SH-SY5Y (cell line): Measurements from ENCODE around the gene CFAP69.

ENCODE experiments used
- GATA2 ChIP-seq: IDR thresholded peaks from 2 replicates; pipeline ENCODE4 v1.6.1; 2011; ENCODE audit warnings: mild to moderate bottlenecking, low read depth, low read length
- GATA3 ChIP-seq: IDR thresholded peaks from 2 replicates; pipeline ENCODE4 v1.6.1; 2011; ENCODE audit warnings: low read depth, mild to moderate bottlenecking, low read length, moderate library complexity

CFAP69 gene

GRCh38 chr7:90326500-90326899 is 81.5 kb downstream of the CFAP69 start:
- TF ChIP-seq GATA3 = no peak
- no peak for TF ChIP-seq GATA2

DNA sequence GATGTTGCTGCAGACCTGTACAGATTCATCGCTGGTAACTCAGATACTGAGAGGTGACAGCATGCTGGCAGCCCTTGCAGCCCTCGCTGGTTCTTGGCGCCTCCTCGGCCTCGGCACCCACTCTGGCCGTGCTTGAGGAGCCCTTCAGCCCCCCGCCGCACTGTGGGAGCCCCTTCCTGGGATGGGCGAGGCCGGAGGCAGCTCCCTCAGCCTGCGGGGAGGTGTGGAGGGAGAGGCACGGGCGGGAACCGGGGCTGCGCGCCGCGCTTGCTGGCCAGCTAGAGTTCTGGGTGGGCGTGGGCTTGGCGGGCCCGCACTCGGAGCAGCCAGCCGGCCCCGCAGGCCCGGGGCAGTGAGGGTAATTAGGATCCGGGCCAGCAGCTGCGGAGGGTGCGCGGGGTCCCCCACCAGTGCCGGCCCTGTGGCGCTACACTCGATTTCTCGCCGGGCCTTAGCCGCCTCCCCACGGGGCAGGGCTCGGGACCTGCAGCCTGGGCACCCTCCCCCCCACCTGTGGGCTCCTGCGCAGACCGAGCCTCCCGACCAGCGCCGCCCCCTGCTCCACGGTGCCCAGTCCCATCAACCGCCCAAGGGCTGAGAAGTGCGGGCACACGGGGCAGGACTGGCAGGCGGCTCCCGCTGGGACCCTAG is 89.3 kb downstream of the CFAP69 start:
- TF ChIP-seq GATA3 (no peak), GATA2 (no peak)

GRCh38 chr7:90337106-90337505 is 92.1 kb downstream of the CFAP69 start:
- TF ChIP-seq GATA3 (no peak), GATA2 (no peak)

GRCh38 chr7:90345016-90345415 is 100.0 kb downstream of the CFAP69 start:
- TF ChIP-seq GATA3 (peak; percentile 73), GATA2 (no peak)

GRCh38 chr7:90345595-90346335 is 100.8 kb downstream of the CFAP69 start:
- TF ChIP-seq GATA3 = no peak
- no peak for TF ChIP-seq GATA2

DNA sequence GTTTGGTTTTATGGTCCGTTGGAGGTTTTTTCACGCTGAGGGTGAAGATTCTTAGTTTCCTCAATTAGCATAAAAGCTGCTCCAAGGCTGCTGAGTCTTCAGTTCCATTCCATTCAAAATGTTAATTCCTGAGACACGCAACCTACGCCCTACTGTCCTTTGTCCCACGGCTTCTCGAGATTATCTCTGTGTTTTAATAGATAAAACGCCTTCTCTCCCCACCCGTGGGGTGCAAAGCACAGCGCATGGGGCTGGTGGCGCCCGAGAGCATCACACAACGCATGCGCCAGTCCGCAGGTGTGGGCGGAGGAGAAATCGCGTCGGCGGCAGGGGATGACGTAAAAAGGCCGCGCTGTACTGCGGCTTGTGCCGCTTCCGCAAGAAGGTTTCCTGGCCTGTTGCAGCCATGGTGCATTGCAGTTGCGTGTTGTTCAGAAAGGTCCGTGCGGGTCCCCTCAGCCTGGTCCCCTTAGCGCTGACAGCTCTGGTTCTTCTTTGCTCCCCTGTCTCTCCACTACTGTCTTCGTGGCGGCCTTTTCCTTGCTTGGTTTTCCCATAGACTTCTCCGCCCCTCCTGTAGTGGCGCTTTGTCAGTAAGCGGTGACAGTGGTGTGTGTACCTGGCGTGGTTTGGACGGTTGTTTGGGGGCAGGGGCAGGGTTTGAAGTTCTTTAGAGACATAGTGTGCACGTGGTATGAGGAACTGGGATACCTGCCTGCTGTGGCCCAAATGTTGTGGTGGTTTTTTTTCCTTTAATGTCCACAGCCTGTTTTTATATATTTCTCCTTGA is 101.6 kb downstream of the CFAP69 start, which contains the start of gene GTPBP10:
Gene GTPBP10 (plus strand): TSS at position 381 of the 790 bp plus-strand sequence. CDS start 26 bp downstream, at position 407.
- no peak for TF ChIP-seq GATA3
- peak; percentile 76; the same call in 1 of the 2 replicates for TF ChIP-seq GATA2

- TF ChIP-seq GATA3 (no peak), GATA2 (no peak)
Observed at GRCh38 chr7:90347759-90348158, 102.8 kb downstream of the CFAP69 start.

DNA sequence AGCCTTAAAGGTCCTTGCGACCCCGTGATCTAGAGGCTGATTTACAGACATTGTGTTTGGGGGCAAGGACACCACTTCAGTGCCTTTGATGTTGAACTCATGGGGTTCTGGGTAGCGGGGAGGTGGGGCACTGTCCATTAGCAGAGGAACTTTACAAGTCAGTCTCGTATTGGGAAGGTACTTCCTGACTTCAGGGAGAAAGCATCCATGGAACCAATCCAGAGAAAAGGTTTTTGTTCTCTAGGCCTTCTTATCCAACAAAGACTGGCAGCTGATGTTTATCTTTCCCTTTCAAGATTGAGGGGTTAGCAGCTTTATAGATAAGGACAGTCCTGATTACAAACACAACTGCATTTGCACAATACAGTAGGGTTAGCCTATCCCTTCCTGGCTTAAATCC is 104.3 kb downstream of the CFAP69 start:
- TF ChIP-seq GATA2 (no peak), GATA3 (no peak)

DNA sequence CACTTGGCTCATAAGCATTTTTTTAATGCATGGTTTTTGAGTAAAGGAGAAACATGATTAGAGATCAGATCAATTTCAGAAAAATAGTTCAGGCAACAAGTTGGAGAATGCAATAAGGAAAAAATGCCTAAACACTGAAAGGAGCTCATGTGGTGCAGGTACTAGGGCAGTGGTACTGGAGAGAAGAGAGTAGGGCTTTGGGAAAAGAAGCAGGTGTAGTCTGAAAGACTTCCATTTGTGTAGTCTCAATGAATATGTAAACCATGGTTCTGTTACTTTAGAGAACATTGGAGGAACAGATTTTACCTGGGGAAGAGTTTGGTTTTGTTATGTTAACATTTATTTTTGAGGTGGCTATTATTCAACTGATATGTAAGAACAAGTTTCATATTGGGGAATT is 107.0 kb downstream of the CFAP69 start:
- TF ChIP-seq GATA2 (no peak), GATA3 (no peak)
